A549 (cell line): Measurements from ENCODE around the gene FMNL2. TPM values are rescaled to one million over a fixed set of nuclear protein-coding genes. Genes with fewer than 3 reads are reported as not detected.

Experiments used
- ATAC-seq, 2 experiments: fragments of 200-7000 bp in 1 of 2; fragments of >200 bp in 1 of 2; cut with Nextera tagmentation in 1 of 2; cut with Tn5 transposase in 1 of 2; 3 replicates each; pipeline versions ENCODE4 v1.8.0 to v1.9.1; 2018 to 2020; ENCODE audit warnings: mild to moderate bottlenecking in 1 of 2, moderate library complexity in 1 of 2
- CTCF ChIA-PET: fragments of 300-600 bp; sonication (Branson Sonifier 250); formaldehyde crosslinking; extraction: SDS; loops from one replicate; lab custom pipeline; 2021; ENCODE audit warnings: antibody characterized with exemption, inconsistent platforms; lab: Yijun Ruan, JAX
- POLR2A ChIA-PET: fragments of 350-600 bp; formaldehyde crosslinking; extraction: SDS; loops from one replicate; lab custom pipeline; 2021; ENCODE audit warnings: antibody characterized with exemption, inconsistent platforms; lab: Yijun Ruan, JAX
- DNase-seq, 2 experiments: peaks; one replicate each; pipeline versions ENCODE4 v3.0.0 to v3.0.0-alpha.2; 2011 to 2016; ENCODE audit warnings: low read depth in 1 of 2, low spot score in 1 of 2
- FAIRE-seq: peaks from 2 replicates; lab custom pipeline; 2011; peaks lifted over from hg19 to GRCh38; lab: Jason Lieb, UNC
- H3K27ac ChIP-seq, 2 experiments: fragments of >200 bp; sonication (Bioruptor Twin); formaldehyde crosslinking; 3 replicates each; pipeline ENCODE4 v1.5.1; 2016 to 2017
- H3K4me1 ChIP-seq: fragments of >200 bp; sonication (Bioruptor Twin); formaldehyde crosslinking; 3 replicates; pipeline ENCODE4 v1.6.1; 2016
- H3K4me2 ChIP-seq: fragments of >200 bp; sonication (Bioruptor Twin); formaldehyde crosslinking; 3 replicates; pipeline ENCODE4 v1.6.1; 2016
- H3K4me3 ChIP-seq: fragments of >200 bp; sonication (Bioruptor Twin); formaldehyde crosslinking; 3 replicates; pipeline ENCODE4 v1.5.1; 2016
- H3K9me3 ChIP-seq: fragments of >200 bp; sonication (Bioruptor Twin); formaldehyde crosslinking; 3 replicates; pipeline ENCODE4 v1.6.1; 2016
- CBX2 ChIP-seq: fragments of 200-600 bp; sonication (generic); IDR thresholded peaks from 2 replicates; pipeline ENCODE4 v1.6.1; 2016; ENCODE audit warnings: low read depth, mild to moderate bottlenecking, borderline replicate concordance
- CHD2 ChIP-seq: fragments of 150-350 bp; IDR thresholded peaks from 2 replicates; pipeline ENCODE4 v1.6.1; 2014; ENCODE audit warnings: low read length; ENCODE audit not compliant: partially characterized antibody
- CHD4 ChIP-seq: fragments of 200-600 bp; sonication (generic); IDR thresholded peaks from 2 replicates; pipeline ENCODE4 v1.6.1; 2016; ENCODE audit warnings: antibody characterized with exemption, mild to moderate bottlenecking, borderline replicate concordance
- EHMT2 ChIP-seq: fragments of 200-600 bp; sonication (generic); IDR thresholded peaks from 2 replicates; pipeline ENCODE4 v1.6.1; 2016; ENCODE audit warnings: antibody characterized with exemption, low read depth, mild to moderate bottlenecking, moderate library complexity
- EP300 ChIP-seq, 2 experiments: fragments of >200 bp; sonication (Bioruptor Twin); formaldehyde crosslinking; IDR thresholded peaks; 2 replicates in 1 of 2; 3 replicates in 1 of 2; pipeline ENCODE4 v1.6.1; 2016 to 2017
- FOSL2 ChIP-seq, 2 experiments: fragments of 450-650 bp in 1 of 2; fragments of >200 bp in 1 of 2; sonication (Bioruptor Twin) in 1 of 2; formaldehyde crosslinking; IDR thresholded peaks; 2 replicates each; pipeline versions ENCODE4 v1.5.0 to v1.6.1; 2016 to 2020; ENCODE audit warnings: mild to moderate bottlenecking in 1 of 2, moderate library complexity in 1 of 2
- HEYL ChIP-seq: fragments of 250-450 bp; sonication (Bioruptor Pico); IDR thresholded peaks from 2 replicates; pipeline ENCODE4 v1.8.0; 2021; ENCODE audit warnings: mild to moderate bottlenecking, moderate library complexity
- HOXB13 ChIP-seq: fragments of 250-450 bp; sonication (Bioruptor Pico); IDR thresholded peaks from 2 replicates; pipeline ENCODE4 v1.5.0; 2020; ENCODE audit warnings: low read depth, mild to moderate bottlenecking, moderate library complexity
- HOXB5 ChIP-seq: fragments of 250-450 bp; sonication (Bioruptor Pico); IDR thresholded peaks from 2 replicates; pipeline ENCODE4 v1.5.0; 2020; ENCODE audit warnings: mild to moderate bottlenecking, moderate library complexity
- KDM5A ChIP-seq: fragments of 200-600 bp; sonication (generic); IDR thresholded peaks from 2 replicates; pipeline ENCODE4 v1.6.1; 2016; ENCODE audit warnings: antibody characterized with exemption, mild to moderate bottlenecking
- MAFK ChIP-seq: fragments of 450-650 bp; IDR thresholded peaks from 2 replicates; pipeline ENCODE4 v1.6.1; 2014; ENCODE audit not compliant: partially characterized antibody
- MAZ ChIP-seq: fragments of 150-350 bp; IDR thresholded peaks from 2 replicates; pipeline ENCODE4 v1.6.1; 2014; ENCODE audit warnings: antibody characterized with exemption, low read depth, low read length, borderline replicate concordance
- NPAS2 ChIP-seq: fragments of 250-450 bp; sonication (Bioruptor Pico); IDR thresholded peaks from 2 replicates; pipeline ENCODE4 v1.8.0; 2022; ENCODE audit warnings: mild to moderate bottlenecking, moderate library complexity, borderline replicate concordance
- PHF8 ChIP-seq: fragments of 200-600 bp; sonication (generic); IDR thresholded peaks from 2 replicates; pipeline ENCODE4 v1.6.1; 2016; ENCODE audit warnings: low read depth, mild to moderate bottlenecking, antibody characterized with exemption, moderate library complexity, borderline replicate concordance
- POLR2A ChIP-seq: IDR thresholded peaks from 2 replicates; pipeline ENCODE4 v1.6.1; 2012; ENCODE audit warnings: mild to moderate bottlenecking, low read length
- RARB ChIP-seq: fragments of 250-450 bp; sonication (Bioruptor Pico); IDR thresholded peaks from 2 replicates; pipeline ENCODE4 v1.8.0; 2021; ENCODE audit warnings: mild to moderate bottlenecking, moderate library complexity
- RFX5 ChIP-seq: fragments of 450-650 bp; IDR thresholded peaks from 2 replicates; pipeline ENCODE4 v1.7.1; 2014; ENCODE audit warnings: antibody characterized with exemption, mild to moderate bottlenecking, moderate library complexity
- SMC3 ChIP-seq: fragments of >200 bp; sonication (Bioruptor Twin); formaldehyde crosslinking; IDR thresholded peaks from 3 replicates; pipeline ENCODE4 v1.6.1; 2018; ENCODE audit warnings: inconsistent platforms
- SREBF2 ChIP-seq: fragments of 450-650 bp; IDR thresholded peaks from 2 replicates; pipeline ENCODE4 v1.6.1; 2014; ENCODE audit warnings: mild to moderate bottlenecking, moderate library complexity
- ZFP36 ChIP-seq: fragments of 450-650 bp; IDR thresholded peaks from 2 replicates; pipeline ENCODE4 v1.6.1; 2014; ENCODE audit warnings: borderline replicate concordance; ENCODE audit not compliant: partially characterized antibody
- ZNF302 ChIP-seq: fragments of 250-450 bp; sonication (Bioruptor Pico); IDR thresholded peaks from 2 replicates; pipeline ENCODE4 v1.9.0; 2021; ENCODE audit warnings: inconsistent platforms, mild to moderate bottlenecking, moderate library complexity
- WGBS: methylation state at CpG from one replicate; pipeline ENCODE4 v1.1.6; 2017; ENCODE audit errors: missing lambda C conversion rate; 5-methylcytosine and 5-hydroxymethylcytosine counted together
- polyA plus RNA-seq, 4 experiments: library from polyadenylated mRNA; depleted of rRNA in 3 of 4; stranded (reverse); fragments of >200 nt; fragmentation: RNase III in 1 of 4; extraction: RNeasy Plus Mini Kit Qiagen cat#74134 plus additional on column Dnase treatment in 1 of 4; gene quantifications; 2 replicates in 3 of 4; 3 replicates in 1 of 4; pipeline ENCODE4 v1.2.3, GENCODE V29; 2011 to 2017
- TF ChIP-seq, protein P1 (sequence below): IDR thresholded peaks from 2 replicates; pipeline ENCODE4 v1.6.1; 2012; ENCODE audit warnings: low read depth, borderline replicate concordance
- TF ChIP-seq, protein P2 (sequence below): fragments of 450-650 bp; IDR thresholded peaks from 2 replicates; pipeline ENCODE4 v1.6.1; 2014; ENCODE audit warnings: antibody characterized with exemption
- TF ChIP-seq, protein P3 (sequence below): fragments of >200 bp; sonication (Bioruptor Twin); formaldehyde crosslinking; IDR thresholded peaks from 3 replicates; pipeline ENCODE4 v1.6.1; 2016

Gene FMNL2
- polyA plus RNA-seq, 2 of the 4 experiments (the other 2 are of a cell fraction) = 27.9 to 36.5 TPM

DNA sequence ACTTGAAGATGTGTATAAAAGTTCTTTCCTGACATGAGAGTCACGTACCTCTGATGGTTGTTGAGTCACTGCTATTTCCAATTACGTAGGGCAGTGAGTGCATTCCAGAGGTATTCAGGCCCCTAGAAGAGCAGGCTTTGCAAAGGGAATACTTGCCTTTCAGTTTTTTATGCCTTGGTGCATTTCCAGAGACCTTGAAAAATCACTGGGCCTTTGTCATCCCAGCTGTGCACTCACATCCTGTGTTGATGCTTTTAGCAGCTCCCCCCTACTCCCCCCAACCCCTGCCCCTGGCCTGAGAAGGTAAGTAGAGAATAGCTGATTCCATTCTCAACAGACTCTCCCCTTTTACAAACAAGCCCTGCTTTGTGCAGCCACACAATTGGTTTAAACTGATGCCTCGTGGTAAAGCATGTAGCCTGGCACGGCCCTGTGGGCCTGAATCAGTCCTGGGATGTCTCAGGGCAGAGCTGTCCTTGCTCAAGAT, 208.1 kb downstream of the FMNL2 start:
- peaks cover 25% of the 10 kb centered on the region for H3K4me1 ChIP-seq
- CTCF ChIA-PET = interaction anchor here (0.8 to 1.0 kb wide), 2 partner anchors 14 to 122 kb away, joined by 3 read pairs; no protein-coding TSS in a partner anchor
- TF ChIP-seq ZFP36 = no peak
- TF ChIP-seq FOSL2 (IDR thresholded peaks at IDR 0.05) = no peak
- TF ChIP-seq FOSL2 (CRISPR knock-in tag; IDR thresholded peaks at IDR 0.05) = peak; percentile 57
- no peak overlapping the region for H3K4me3 ChIP-seq
- H3K27ac ChIP-seq = peak overlapping the region; percentile 59 to 79; a peak in 5 of 6 replicates
- DNase-seq = peak; percentile 15 to 69
- POLR2A ChIA-PET = interaction anchor here (0.7 to 1.1 kb wide), 2 partner anchors 17 to 37 kb away, joined by 3 read pairs; no protein-coding TSS in a partner anchor
- no peaks in the 10 kb centered on the region for H3K9me3 ChIP-seq
- FAIRE-seq = no peak
- 11% methylated on average over 4 of the region's 4 CpGs for WGBS
- peak; percentile 94 to 98 for ATAC-seq
- peak overlapping the region; percentile 55 for H3K4me2 ChIP-seq

DNA sequence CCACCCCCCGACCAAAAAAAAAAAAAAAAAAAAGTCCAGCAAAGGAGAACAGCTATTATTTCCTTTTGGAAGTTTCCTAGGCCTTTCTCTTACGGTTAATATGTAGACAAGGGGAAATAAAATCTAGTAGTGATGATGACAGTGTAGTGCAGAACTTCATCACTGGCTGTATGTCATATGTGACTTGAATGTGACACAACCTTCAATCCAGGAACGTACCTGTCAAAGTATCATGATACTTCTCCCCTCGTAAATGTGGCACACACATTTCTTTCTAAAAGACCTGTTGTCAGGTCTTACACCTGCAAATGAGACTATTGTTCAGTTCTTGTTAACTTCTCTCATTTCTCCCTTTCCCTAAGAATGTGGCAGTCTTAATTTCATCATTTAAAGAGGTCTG, 208.7 kb downstream of the FMNL2 start:
- WGBS = 85% methylated on average over 4 of the region's 4 CpGs
- POLR2A ChIA-PET = interaction anchor here (0.7 to 1.1 kb wide), 2 partner anchors 18 to 38 kb away, joined by 3 read pairs; no protein-coding TSS in a partner anchor
- peak overlapping the region; percentile 59 to 79; a peak in 5 of 6 replicates for H3K27ac ChIP-seq
- peaks cover 25% of the 10 kb centered on the region for H3K4me1 ChIP-seq
- DNase-seq = no peak
- no peak overlapping the region for H3K4me3 ChIP-seq
- ATAC-seq = no peak
- TF ChIP-seq CBX2 = no peak
- TF ChIP-seq, protein P1, sequence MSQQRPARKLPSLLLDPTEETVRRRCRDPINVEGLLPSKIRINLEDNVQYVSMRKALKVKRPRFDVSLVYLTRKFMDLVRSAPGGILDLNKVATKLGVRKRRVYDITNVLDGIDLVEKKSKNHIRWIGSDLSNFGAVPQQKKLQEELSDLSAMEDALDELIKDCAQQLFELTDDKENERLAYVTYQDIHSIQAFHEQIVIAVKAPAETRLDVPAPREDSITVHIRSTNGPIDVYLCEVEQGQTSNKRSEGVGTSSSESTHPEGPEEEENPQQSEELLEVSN = no peak
- no peak for TF ChIP-seq MAZ
- TF ChIP-seq EHMT2 = no peak
- TF ChIP-seq EP300 (IDR thresholded peaks at IDR 0.05) = no peak
- TF ChIP-seq HEYL (CRISPR knock-in tag) = no peak
- no peak for TF ChIP-seq RARB (CRISPR knock-in tag)
- no peak for TF ChIP-seq POLR2A
- TF ChIP-seq NPAS2 = no peak
- no peak for TF ChIP-seq PHF8
- TF ChIP-seq FOSL2 (IDR thresholded peaks at IDR 0.05) = no peak
- no peak for TF ChIP-seq FOSL2 (CRISPR knock-in tag; IDR thresholded peaks at IDR 0.05)
- TF ChIP-seq SMC3 = no peak
- TF ChIP-seq, protein P2, sequence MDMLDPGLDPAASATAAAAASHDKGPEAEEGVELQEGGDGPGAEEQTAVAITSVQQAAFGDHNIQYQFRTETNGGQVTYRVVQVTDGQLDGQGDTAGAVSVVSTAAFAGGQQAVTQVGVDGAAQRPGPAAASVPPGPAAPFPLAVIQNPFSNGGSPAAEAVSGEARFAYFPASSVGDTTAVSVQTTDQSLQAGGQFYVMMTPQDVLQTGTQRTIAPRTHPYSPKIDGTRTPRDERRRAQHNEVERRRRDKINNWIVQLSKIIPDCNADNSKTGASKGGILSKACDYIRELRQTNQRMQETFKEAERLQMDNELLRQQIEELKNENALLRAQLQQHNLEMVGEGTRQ = no peak
- TF ChIP-seq RFX5 = no peak
- TF ChIP-seq ZFP36 = no peak
- TF ChIP-seq, all 56 proteins: peak for 0
- no peak for FAIRE-seq
- H3K4me2 ChIP-seq = peak overlapping the region; percentile 55
- no peaks in the 10 kb centered on the region for H3K9me3 ChIP-seq
- CTCF ChIA-PET = no interaction called here

DNA sequence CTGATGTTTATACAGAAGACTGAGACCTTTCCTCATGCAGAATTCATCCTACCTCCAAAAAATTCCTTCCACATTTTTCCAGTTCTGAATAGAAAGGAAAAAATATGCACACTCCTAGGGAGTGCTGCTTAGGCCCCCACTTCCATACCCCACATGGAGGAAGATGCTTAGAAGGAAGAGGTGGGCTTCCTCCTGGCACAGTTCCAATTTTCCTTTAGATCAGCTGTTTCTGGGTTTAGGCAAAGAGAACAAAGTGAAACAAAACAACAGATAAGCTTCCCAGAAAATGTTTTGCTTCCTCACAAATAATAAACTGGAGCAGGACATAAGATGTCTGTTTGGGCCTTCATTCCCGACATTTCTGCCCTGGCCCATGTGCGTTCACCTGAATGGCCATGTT, 209.7 kb downstream of the FMNL2 start:
- 87% methylated on average over 2 of the region's 2 CpGs for WGBS
- Histone ChIP-seq H3K4me1 (peaks cover 25% of the 10 kb centered on the region), H3K9me3 (no peaks in the 10 kb centered on the region), H3K4me3 (no peak overlapping the region), H3K27ac (no peak overlapping the region), H3K4me2 (no peak overlapping the region)
- no peak for FAIRE-seq
- ChIA-PET CTCF (interaction anchor here (0.7 kb wide), 1 partner anchor 138 kb away, joined by 3 read pairs; no protein-coding TSS in a partner anchor), POLR2A (no interaction called here)
- DNase-seq = no peak
- ATAC-seq = no peak
- TF ChIP-seq PHF8 = no peak
- peak; percentile 9 for TF ChIP-seq MAFK

DNA sequence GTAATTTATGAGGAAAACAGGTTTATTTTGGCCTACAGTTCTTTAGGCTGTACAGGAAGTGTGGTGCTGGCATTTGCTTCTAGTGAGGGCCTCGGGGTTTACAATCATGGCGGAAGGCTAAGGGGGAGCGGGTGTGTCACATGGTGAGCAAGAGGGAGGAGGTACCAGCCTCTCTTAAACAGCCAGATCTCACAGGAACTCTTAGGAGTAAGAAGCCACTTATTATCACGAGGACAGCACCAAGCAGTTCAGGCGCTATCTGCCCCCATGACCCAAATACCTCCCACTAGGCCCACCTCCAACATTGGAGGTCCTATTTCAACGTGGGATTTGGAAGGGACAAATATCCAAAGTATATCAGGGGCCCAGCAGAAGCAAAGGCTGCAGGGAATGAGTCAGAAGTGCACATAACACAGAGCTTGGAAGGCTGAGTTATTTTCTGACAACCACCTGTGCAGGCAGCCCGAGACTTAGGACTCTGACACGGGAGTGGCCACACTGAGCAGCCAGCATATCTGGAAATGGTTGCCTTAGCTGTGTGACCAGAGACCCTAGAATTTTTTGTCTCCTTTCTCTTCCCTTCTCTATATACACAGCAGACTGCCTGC, 211.4 kb downstream of the FMNL2 start:
- Histone ChIP-seq H3K27ac (0 out of 6 replicates have a peak overlapping the region, but pooled peaks of 1 of the 2 experiments have one; percentile 5), H3K4me3 (no peak overlapping the region), H3K4me2 (no peak overlapping the region), H3K9me3 (no peaks in the 10 kb centered on the region), H3K4me1 (peaks cover 25% of the 10 kb centered on the region)
- FAIRE-seq (no peak), DNase-seq (no peak), ATAC-seq (no peak)
- POLR2A ChIA-PET = no interaction called here
- CTCF ChIA-PET = no interaction called here
- WGBS = 73% methylated on average over 8 of the region's 8 CpGs
- TF ChIP-seq HOXB5 (no peak), EHMT2 (no peak), KDM5A (no peak), SREBF2 (no peak), HOXB13 (CRISPR knock-in tag) (no peak), MAFK (no peak), EP300 (IDR thresholded peaks at IDR 0.05) (no peak), ZNF302 (CRISPR knock-in tag) (no peak), CHD4 (no peak), CHD2 (no peak)
- TF ChIP-seq, protein P2 = no peak
- TF ChIP-seq, protein P3, sequence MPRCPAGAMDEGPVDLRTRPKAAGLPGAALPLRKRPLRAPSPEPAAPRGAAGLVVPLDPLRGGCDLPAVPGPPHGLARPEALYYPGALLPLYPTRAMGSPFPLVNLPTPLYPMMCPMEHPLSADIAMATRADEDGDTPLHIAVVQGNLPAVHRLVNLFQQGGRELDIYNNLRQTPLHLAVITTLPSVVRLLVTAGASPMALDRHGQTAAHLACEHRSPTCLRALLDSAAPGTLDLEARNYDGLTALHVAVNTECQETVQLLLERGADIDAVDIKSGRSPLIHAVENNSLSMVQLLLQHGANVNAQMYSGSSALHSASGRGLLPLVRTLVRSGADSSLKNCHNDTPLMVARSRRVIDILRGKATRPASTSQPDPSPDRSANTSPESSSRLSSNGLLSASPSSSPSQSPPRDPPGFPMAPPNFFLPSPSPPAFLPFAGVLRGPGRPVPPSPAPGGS = no peak
